ENCODE measurements around the gene NIP7. TPM values are rescaled to one million over a fixed set of nuclear protein-coding genes. Genes with fewer than 3 reads are reported as not detected.

Gene NIP7
- total and polyA plus RNA-seq, 2 of the 4 experiments (the other 2 are of a cell fraction): 14.0 to 28.3 TPM

GRCh38 chr16:69307856-69308255, 31.7 kb upstream of the NIP7 start:
- no peak overlapping the region for H2BK5ac ChIP-seq (ENCODE audit: low read depth, low read length, poor library complexity, severe bottlenecking)
- peaks cover 6% of the 10 kb centered on the region; the same call in 1 of the 2 replicates for H3K9me1 ChIP-seq (ENCODE audit: insufficient read depth, low read length)
- H3K4ac ChIP-seq (ENCODE audit: low read depth, low read length): no peak overlapping the region
- H3K36me3 ChIP-seq (ENCODE audit: control insufficient read depth, insufficient read depth, low read length): peaks cover 11% of the 10 kb centered on the region
- H3K9ac ChIP-seq (ENCODE audit: low read depth, low read length): no peak overlapping the region
- CTCF ChIA-PET: no interaction called here
- H4K91ac ChIP-seq (ENCODE audit: insufficient read depth, low read depth, low read length): no peak overlapping the region
- H3K4me1 ChIP-seq (ENCODE audit: control insufficient read depth, insufficient read depth, low read length): peaks cover 4% of the 10 kb centered on the region
- no TSS peak for BruUV-seq (replicated peaks)
- H2AK5ac ChIP-seq (ENCODE audit: low read depth, low read length): no peak overlapping the region
- intact Hi-C loops (cut with micrococcal nuclease) (no loop called here), in situ Hi-C loops (cut with MboI; ENCODE audit: low sequenced_read_pairs) (no loop called here), dilution Hi-C loops (cut with HindIII; ENCODE audit: low sequenced_read_pairs, unreplicated experiment) (no loop called here)
- no peak overlapping the region for H3K56ac ChIP-seq (ENCODE audit: extremely low read depth, insufficient read depth, low read length)
- POLR2A ChIA-PET (ENCODE audit: unreplicated experiment): no interaction called here
- H3K14ac ChIP-seq (replicated peaks; ENCODE audit: low read depth, low read length): no peak overlapping the region
- no peaks in the 10 kb centered on the region for H3K27me3 ChIP-seq (ENCODE audit: control insufficient read depth, insufficient read depth, low read length)
- H4K8ac ChIP-seq (ENCODE audit: low read depth in 2 of 2, low read length in 2 of 2): no peak overlapping the region
- no peak overlapping the region for H3K4me2 ChIP-seq (ENCODE audit: low read depth, low read length)
- H4K5ac ChIP-seq (ENCODE audit: low read depth, low read length): no peak overlapping the region
- no peak overlapping the region for H3K4me3 ChIP-seq (ENCODE audit: insufficient read depth, low read depth, low read length)
- H4K20me1 ChIP-seq (ENCODE audit: insufficient read depth, low read length): peaks cover 10% of the 10 kb centered on the region
- H3K9me3 ChIP-seq (ENCODE audit: control insufficient read depth, insufficient read depth, low read length): no peaks in the 10 kb centered on the region
- WGBS, 2 experiments (ENCODE audit: extremely low coverage in 2 of 2, insufficient read length in 1 of 2): 100% methylated on average over 1 of the region's 2 CpGs; no CpG with 5 or more reads in 1 of the 2 experiments
- H2BK20ac ChIP-seq (ENCODE audit: low read depth, low read length): no peak overlapping the region
- DNase-seq (no peak), ATAC-seq (ENCODE audit: low read depth) (no peak)
- no peak overlapping the region for H2BK15ac ChIP-seq (ENCODE audit: low read depth, low read length)
- TF ChIP-seq RCOR1 (IDR thresholded peaks at IDR 0.05; ENCODE audit: insufficient replicate concordance, low read length): no peak
- no peak for TF ChIP-seq POLR2A (IDR thresholded peaks at IDR 0.05; ENCODE audit: low read depth, low read length)
- no peak for TF ChIP-seq ELK1 (IDR thresholded peaks at IDR 0.05; ENCODE audit: borderline replicate concordance, low read depth, low read length)
- TF ChIP-seq NFE2L2 (IDR thresholded peaks at IDR 0.05; ENCODE audit: low read depth, low read length): no peak
- no peak for TF ChIP-seq CTCF (conservative IDR thresholded peaks at IDR 0.05; ENCODE audit: low read depth, low read length)
- TF ChIP-seq MAZ (IDR thresholded peaks at IDR 0.05; ENCODE audit: borderline replicate concordance, low read depth, low read length): no peak
- no peak for TF ChIP-seq CEBPB (IDR thresholded peaks at IDR 0.05; ENCODE audit: low read depth, low read length)
- TF ChIP-seq CHD1 (IDR thresholded peaks at IDR 0.05; ENCODE audit: low read depth, low read length): no peak
- TF ChIP-seq RFX5 (IDR thresholded peaks at IDR 0.05; ENCODE audit: low read depth, low read length): no peak
- TF ChIP-seq USF2 (IDR thresholded peaks at IDR 0.05; ENCODE audit: low read depth, low read length): no peak
- no peak for TF ChIP-seq MXI1 (IDR thresholded peaks at IDR 0.05; ENCODE audit: borderline replicate concordance, low read depth, low read length)
- TF ChIP-seq SMC3 (IDR thresholded peaks at IDR 0.05; ENCODE audit: low read depth, low read length): no peak
- TF ChIP-seq BHLHE40 (IDR thresholded peaks at IDR 0.05; ENCODE audit: low read depth, low read length): no peak
- TF ChIP-seq FOS (IDR thresholded peaks at IDR 0.05; ENCODE audit: low read depth, low read length): no peak
- TF ChIP-seq RAD21 (IDR thresholded peaks at IDR 0.05; ENCODE audit: low read length): no peak
- no peak for TF ChIP-seq MAFK (IDR thresholded peaks at IDR 0.05; ENCODE audit: low read depth, low read length)
- no peak overlapping the region for H3K23ac ChIP-seq (ENCODE audit: low read depth, low read length)
- H3K27ac ChIP-seq (ENCODE audit: insufficient read depth, low read length): no peak overlapping the region
- peaks cover 6 to 20% of the 10 kb centered on the region in 2 experiments for H3K79me1 ChIP-seq (ENCODE audit: low read depth in 1 of 2, low read length in 2 of 2)
- H2BK120ac ChIP-seq (ENCODE audit: low read depth, low read length): no peak overlapping the region
- H2AK9ac ChIP-seq (replicated peaks; ENCODE audit: low read depth, low read length, poor library complexity): no peak overlapping the region
- H3K18ac ChIP-seq (ENCODE audit: low read depth, low read length): no peak overlapping the region
- H2AFZ ChIP-seq (replicated peaks; ENCODE audit: low read length, poor library complexity): no peak overlapping the region

Data from IMR-90 (cell line).